Smooth muscle cell of the pulmonary artery (primary cell): ENCODE results near the gene PKNOX1. TPM values are rescaled to one million over a fixed set of nuclear protein-coding genes. Genes with fewer than 3 reads are reported as not detected.

ENCODE experiments used
- total RNA-seq: library from RNA; depleted of rRNA; stranded (reverse); fragments of >200 nt; gene quantifications from 2 replicates; pipeline ENCODE4 v1.2.3, GENCODE V29; 2014

The PKNOX1 gene
- 17.9 and 40.0 TPM in 2 replicates for total RNA-seq

GRCh38 chr21:42973991-42974831 lies at the start of gene PKNOX1:
Gene PKNOX1 (plus strand): TSS chr21:42974562. CDS start chr21:43004382, 29,820 bp downstream.

GRCh38 chr21:42925114-42925926 lies 49.0 kb upstream of the PKNOX1 start, which contains the start of gene ERVH48-1:
Gene ERVH48-1 (minus strand): TSS chr21:42925630. CDS start chr21:42919006, 6,624 bp downstream.

GRCh38 chr21:43075170-43076022 lies 101.0 kb downstream of the PKNOX1 start, which contains the start of gene CBS:
Gene CBS (minus strand): TSS chr21:43075835. CDS start chr21:43072193, 3,642 bp downstream.

Other genes with a start within 250 kb of the PKNOX1 start
- gene WDR4, start 95.0 kb upstream of the PKNOX1 start, total RNA-seq, result 9.8 and 18.4 TPM in 2 replicates
- 38.9 and 41.9 TPM in 2 replicates for gene NDUFV3, start 81.3 kb upstream of the PKNOX1 start, total RNA-seq
- not detected in 2 replicates for gene ERVH48-1, start 48.9 kb upstream of the PKNOX1 start, total RNA-seq
- 32.2 and 92.5 TPM in 2 replicates for gene CBS, start 101.3 kb downstream of the PKNOX1 start, total RNA-seq
- gene U2AF1, start 133.0 kb downstream of the PKNOX1 start, total RNA-seq, result 12.9 and 17.7 TPM in 2 replicates
- not detected in 2 replicates for gene CRYAA, start 194.4 kb downstream of the PKNOX1 start, total RNA-seq